Right forelimb (tissue), 1 donor: ENCODE data around the gene AHDC1.

ENCODE experiments used
- DNase-seq: peaks from one replicate; pipeline ENCODE4 v3.0.0-alpha.2; 2018

AHDC1 gene

DNA sequence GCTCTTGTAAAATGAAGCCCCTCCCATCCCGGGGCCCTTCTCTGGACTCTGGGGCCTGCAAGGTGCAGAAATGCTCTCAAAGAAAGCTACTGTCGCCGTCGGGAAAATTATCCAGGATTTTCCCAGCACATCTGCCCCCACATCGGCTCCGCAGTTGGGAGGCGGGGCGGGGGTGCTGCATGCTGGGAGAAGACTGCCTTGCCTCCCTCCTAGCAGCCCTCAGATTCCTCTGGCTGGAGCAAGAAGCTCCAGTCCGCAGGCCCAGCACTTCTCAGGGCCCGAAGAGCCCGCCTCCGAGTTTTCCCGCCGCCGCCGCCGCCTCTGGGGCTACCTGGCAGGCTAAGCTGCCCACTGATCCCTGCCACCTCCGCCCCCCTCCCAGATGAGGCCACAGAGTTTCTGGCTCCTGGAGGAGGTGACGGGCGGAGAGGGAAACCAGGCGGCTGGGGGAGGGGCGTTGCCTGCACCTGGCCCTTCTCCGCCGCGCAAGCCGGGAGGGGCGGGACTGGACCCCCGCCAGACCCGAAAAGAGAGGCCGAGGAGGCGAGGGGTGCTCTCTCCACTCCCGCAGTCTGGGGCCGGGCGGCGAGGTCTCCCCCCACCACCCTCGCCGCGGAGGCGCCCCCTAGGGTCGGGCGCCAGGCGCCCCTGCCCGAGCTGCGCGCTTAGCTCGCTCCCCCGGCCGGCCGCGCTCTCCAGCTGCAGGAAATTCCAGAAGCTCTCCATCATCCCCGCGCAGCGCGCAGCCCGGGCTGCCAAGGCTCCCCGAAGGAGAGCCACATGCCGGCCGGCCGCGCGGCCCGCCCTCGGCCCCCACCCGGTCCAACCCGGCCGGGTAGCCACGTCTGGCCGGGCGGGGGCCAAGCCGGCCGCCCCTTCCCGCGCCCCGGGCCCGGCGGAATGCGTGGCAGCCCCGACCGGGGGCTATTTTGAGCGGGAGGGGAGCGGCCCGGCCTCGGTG lies 28.8 kb downstream of the AHDC1 start:
- peak; percentile 89 for DNase-seq

DNA sequence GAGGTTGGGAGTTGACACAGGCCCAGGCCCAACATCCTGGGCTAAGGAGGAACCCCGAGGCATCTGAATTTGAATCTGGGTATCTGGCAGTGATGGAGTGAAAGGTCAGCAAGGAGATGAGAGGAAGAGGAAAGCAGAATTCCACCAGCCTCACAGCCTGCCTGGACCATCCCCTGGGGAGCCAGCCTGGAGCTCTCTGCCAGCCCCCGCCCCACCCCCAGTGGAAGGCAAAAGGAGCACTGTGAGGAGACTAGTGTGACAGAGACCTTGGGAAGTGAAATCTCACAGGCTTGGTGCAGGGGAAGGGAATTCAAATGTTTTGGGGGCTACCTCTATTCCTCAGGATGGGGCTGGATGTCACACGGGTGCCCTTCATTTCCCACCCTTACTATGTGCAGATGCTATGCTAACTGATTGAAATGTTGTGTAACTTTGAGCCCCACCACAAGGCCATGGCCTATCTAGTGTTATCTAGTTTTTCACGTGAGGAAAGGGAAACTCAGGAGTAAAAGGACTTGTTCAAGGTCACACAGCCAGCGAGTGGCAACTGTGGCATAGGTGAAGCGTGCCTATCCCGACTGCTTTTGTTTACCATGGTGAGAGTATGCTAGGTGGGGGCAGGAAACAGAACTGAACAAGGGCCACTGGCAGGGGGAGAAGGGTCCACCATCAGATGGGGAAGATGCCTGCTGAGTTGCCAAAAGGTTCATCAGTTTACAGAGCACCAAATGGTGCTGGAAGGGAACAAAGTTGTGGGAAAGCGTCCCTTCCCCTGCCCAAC lies 29.8 kb downstream of the AHDC1 start:
- no peak for DNase-seq

- no peak for DNase-seq
Measured at GRCh38 chr1:27572679-27573426, 31.1 kb downstream of the AHDC1 start.

- no peak for DNase-seq
Measured at GRCh38 chr1:27572019-27572678, 31.8 kb downstream of the AHDC1 start.

GRCh38 chr1:27571439-27572018 lies 32.4 kb downstream of the AHDC1 start:
- DNase-seq = no peak

GRCh38 chr1:27570784-27571183 lies 33.2 kb downstream of the AHDC1 start:
- DNase-seq = no peak

- DNase-seq = no peak
Measured at GRCh38 chr1:27570356-27570755, 33.6 kb downstream of the AHDC1 start.

DNA sequence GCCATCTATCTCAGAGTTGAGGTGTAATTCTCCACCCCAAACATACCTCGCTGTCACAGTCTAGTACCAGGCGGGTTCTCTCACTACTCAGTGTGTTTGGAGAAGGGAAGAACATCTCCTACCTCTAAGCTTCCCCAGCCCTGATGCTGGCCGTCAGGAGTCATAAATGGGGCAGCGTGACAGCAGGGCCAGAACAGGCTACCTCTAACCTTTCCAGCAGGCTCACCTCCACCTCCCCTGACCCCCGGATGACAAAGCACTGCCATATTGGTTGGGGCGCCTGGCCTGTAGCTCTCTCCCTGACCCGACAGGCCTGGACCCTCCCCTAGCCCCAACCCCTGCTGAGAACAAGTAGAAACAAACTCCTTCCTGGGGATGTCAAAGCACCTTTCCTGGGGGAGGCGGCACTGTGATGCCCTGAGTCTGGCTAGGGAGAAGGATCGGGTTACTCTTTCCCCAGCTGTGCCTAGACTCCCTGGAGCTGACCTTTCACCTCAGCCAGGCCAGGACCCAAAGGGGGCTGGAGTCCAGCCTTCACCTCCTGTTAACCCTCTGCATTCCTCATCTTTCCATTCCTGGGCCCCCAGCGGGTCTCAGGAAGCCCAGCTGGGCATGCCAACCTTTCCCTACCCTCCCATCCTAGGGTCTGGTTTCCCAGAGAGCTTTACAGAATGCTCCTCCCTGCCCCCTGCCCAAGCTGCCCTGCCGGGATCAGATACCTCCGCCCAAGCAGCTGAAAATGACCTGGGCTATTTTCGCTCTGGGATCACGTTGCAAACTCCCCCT lies 34.2 kb downstream of the AHDC1 start:
- DNase-seq = no peak

GRCh38 chr1:27569088-27569460 lies 34.9 kb downstream of the AHDC1 start:
- no peak for DNase-seq

- DNase-seq = peak; percentile 91
Measured at GRCh38 chr1:27568300-27569087, 35.5 kb downstream of the AHDC1 start.

DNA sequence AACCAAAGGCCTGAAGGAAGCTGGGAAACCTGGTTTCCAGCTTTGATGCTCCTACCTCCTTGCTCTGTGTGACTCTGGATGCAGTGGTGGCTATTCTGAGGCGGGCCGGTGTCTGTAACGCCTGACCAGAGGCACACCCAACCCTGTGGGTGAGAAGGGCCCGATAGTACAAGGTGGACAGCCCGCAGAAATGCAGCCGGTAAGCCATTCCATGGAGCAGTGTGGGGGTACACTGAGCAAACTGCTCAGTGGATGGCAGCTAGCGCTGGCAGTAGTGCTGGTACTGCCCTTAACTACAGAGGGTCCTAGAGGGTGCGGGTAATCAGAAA lies 36.0 kb downstream of the AHDC1 start:
- DNase-seq = no peak

- DNase-seq = no peak
Measured at GRCh38 chr1:27567146-27567526, 36.8 kb downstream of the AHDC1 start.

GRCh38 chr1:27566462-27567145 lies 37.3 kb downstream of the AHDC1 start:
- peak; percentile 55 for DNase-seq

GRCh38 chr1:27564710-27565649 lies 39.0 kb downstream of the AHDC1 start:
- DNase-seq = no peak

DNA sequence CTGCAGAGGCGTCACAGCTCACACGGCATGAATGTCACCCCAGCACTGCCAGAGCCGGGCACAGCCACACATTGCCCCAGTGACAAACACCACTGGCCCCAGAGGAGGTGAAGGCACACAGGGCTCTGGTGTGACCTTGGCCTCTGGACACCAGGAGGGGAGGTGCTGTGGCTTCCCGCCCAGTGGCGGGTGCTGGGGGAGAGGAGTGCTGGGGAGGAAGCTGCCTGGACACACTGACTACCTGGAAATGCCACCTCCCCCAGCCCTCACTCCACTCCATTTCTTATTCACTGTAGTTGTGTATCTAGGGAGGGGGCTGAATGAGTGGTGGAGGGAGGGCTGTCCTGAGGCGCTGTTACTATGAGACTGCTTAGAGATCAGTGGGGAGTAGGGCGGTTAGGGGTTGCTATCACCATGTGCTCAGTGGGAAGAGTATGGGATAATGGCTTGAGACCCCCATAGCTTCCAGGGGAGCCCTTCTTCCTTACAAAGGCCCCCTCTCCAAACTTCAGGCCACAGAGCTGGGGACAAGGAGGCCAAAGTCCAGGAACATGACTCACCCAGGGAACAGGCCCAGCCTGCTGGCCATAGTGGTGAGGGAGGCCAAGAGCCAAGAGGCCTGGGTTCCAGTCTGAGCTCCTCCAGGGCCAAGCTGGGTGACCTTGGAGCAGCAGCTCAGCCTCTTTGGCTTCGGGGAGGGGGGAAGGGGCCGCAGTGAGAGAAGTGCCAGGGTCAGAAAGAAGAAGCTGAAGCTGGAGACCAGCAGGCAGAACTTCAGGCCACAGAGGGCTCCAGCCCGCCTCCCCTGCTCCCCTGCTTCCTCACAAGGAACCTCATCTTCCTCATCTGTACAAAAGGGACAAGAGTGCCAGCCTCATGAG lies 40.1 kb downstream of the AHDC1 start:
- no peak for DNase-seq

GRCh38 chr1:27563341-27563590 lies 40.7 kb downstream of the AHDC1 start:
- DNase-seq = no peak

DNA sequence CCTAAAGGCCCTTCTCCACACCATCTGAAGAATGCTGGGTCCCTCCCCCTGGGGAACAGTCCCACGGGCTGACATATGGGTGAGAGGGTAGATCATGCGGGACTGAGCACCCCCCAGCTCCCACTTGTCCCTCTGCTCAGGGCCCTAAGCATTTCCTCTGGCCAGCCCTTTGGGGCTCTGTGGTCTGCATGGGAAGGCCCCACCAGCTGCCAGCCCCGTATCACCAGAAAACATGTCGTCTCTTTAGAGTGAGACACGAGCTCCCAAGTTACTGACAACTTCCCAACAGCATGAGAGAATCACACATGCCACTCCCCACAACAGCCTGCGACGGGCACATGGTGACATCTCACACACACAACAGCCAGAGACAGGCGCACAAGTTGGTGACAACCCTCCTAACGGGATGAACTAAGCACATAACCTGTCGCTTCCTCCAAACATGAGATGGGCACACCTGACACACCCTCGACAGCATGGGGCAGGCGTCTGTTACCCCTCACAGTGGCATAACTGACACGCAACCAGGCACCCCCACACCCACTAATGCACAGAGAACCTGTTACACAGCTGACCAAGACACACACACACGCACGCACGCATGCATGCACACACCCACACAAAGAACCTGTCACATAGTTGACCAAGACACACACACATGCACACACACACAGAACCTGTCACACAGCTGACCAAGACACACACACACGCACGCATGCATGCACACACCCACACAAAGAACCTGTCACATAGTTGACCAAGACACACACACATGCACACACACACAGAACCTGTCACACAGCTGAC lies 41.2 kb downstream of the AHDC1 start:
- no peak for DNase-seq
